ENCODE data around the gene NHEJ1. TPM values are rescaled to one million over a fixed set of nuclear protein-coding genes. Genes with fewer than 3 reads are reported as not detected.

NHEJ1 gene
- total and polyA plus RNA-seq, 4 donors, result 6.1 to 13.5 (median 9.9) TPM

DNA sequence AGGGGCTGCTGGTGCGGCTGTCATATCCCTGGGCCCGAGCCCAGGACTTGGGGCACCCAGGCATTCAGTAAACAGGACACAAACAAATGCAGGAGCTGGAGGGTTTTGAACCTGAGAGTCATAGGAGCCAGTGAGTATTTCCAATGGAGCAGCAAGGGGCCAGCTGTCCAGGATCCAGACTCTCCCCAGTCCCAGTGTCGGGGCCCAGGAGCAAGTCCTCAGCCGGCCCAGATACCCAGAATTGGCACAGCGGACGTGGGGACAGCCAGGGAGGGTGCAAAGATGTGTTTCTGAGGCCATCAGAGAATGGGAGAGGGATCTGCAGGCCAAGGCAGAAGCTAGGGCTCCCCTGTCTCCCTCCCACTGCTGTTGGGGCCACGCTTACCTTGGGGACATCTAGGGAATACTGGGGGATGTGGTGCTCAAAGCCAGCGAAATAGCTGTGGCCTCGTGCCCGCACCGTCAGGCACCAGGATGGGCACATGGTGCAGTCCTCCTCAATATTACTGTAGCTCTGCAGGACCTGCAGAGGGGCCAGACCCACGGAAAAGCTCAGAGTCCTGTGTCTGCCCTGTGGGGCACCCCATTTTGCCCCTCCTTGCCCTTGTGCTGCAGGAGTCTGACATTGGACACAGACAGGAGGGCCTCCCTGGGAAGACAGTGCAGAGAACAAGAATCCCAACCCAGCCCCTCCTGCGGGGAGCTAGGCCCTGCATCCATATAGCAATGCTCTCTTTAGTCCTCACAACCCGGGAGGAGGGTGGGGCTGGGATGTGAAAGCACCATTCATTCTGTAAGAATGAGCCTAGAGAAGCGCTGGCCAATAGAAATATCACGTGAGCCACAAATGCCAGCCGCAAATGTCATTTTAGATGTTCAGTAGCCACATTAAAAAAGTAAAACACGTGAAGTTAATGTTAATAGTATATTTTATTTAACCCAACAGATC is 134.7 kb downstream of the NHEJ1 start:
- 87% methylated on average over 18 of the region's 18 CpGs for WGBS
- Histone ChIP-seq H3K4me1 (ENCODE audit: control insufficient read depth in 4 of 4, insufficient read depth in 4 of 4, low read length in 3 of 4) (no peaks in the 10 kb centered on the region), H3K36me3 (ENCODE audit: control insufficient read depth in 4 of 4, insufficient read depth in 3 of 4, low read depth in 1 of 4, low read length in 3 of 4) (no peaks in the 10 kb centered on the region), H3K9me3 (ENCODE audit: control insufficient read depth in 4 of 4, low read length in 3 of 4) (no peaks in the 10 kb centered on the region), H3K9ac (ENCODE audit: low read depth in 1 of 2, low read length in 2 of 2) (no peak overlapping the region), H3K4me3 (ENCODE audit: low read depth in 1 of 3, low read length in 3 of 3) (no peak overlapping the region), H3K27ac (ENCODE audit: low read depth in 1 of 2, low read length in 2 of 2) (no peak overlapping the region), H3K27me3 (ENCODE audit: control insufficient read depth in 4 of 4, insufficient read depth in 4 of 4, low read length in 3 of 4) (no peaks in the 10 kb centered on the region)
- TF ChIP-seq GABPA (IDR thresholded peaks at IDR 0.05 in 1 of 2, conservative IDR thresholded peaks at IDR 0.05 in 1 of 2) (no peak), NR2F2 (IDR thresholded peaks at IDR 0.05) (no peak), YY1 (IDR thresholded peaks at IDR 0.05) (no peak), FOXA1 (IDR thresholded peaks at IDR 0.05) (no peak), TAF1 (conservative IDR thresholded peaks at IDR 0.05) (no peak), RXRA (IDR thresholded peaks at IDR 0.05) (no peak), EGR1 (IDR thresholded peaks at IDR 0.05; ENCODE audit: low read depth in 2 of 2) (no peak), FOXA2 (IDR thresholded peaks at IDR 0.05) (no peak)
- TF ChIP-seq, protein P1, sequence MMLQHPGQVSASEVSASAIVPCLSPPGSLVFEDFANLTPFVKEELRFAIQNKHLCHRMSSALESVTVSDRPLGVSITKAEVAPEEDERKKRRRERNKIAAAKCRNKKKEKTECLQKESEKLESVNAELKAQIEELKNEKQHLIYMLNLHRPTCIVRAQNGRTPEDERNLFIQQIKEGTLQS (IDR thresholded peaks at IDR 0.05), result no peak
- TF ChIP-seq, protein P2, sequence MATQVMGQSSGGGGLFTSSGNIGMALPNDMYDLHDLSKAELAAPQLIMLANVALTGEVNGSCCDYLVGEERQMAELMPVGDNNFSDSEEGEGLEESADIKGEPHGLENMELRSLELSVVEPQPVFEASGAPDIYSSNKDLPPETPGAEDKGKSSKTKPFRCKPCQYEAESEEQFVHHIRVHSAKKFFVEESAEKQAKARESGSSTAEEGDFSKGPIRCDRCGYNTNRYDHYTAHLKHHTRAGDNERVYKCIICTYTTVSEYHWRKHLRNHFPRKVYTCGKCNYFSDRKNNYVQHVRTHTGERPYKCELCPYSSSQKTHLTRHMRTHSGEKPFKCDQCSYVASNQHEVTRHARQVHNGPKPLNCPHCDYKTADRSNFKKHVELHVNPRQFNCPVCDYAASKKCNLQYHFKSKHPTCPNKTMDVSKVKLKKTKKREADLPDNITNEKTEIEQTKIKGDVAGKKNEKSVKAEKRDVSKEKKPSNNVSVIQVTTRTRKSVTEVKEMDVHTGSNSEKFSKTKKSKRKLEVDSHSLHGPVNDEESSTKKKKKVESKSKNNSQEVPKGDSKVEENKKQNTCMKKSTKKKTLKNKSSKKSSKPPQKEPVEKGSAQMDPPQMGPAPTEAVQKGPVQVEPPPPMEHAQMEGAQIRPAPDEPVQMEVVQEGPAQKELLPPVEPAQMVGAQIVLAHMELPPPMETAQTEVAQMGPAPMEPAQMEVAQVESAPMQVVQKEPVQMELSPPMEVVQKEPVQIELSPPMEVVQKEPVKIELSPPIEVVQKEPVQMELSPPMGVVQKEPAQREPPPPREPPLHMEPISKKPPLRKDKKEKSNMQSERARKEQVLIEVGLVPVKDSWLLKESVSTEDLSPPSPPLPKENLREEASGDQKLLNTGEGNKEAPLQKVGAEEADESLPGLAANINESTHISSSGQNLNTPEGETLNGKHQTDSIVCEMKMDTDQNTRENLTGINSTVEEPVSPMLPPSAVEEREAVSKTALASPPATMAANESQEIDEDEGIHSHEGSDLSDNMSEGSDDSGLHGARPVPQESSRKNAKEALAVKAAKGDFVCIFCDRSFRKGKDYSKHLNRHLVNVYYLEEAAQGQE (IDR thresholded peaks at IDR 0.05), result no peak
- TF ChIP-seq, protein P3, sequence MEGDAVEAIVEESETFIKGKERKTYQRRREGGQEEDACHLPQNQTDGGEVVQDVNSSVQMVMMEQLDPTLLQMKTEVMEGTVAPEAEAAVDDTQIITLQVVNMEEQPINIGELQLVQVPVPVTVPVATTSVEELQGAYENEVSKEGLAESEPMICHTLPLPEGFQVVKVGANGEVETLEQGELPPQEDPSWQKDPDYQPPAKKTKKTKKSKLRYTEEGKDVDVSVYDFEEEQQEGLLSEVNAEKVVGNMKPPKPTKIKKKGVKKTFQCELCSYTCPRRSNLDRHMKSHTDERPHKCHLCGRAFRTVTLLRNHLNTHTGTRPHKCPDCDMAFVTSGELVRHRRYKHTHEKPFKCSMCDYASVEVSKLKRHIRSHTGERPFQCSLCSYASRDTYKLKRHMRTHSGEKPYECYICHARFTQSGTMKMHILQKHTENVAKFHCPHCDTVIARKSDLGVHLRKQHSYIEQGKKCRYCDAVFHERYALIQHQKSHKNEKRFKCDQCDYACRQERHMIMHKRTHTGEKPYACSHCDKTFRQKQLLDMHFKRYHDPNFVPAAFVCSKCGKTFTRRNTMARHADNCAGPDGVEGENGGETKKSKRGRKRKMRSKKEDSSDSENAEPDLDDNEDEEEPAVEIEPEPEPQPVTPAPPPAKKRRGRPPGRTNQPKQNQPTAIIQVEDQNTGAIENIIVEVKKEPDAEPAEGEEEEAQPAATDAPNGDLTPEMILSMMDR (IDR thresholded peaks at IDR 0.05; ENCODE audit: low read depth, low read length, missing input control), result no peak
- no peak for DNase-seq (ENCODE audit: low spot score)

Small RNAs within 50 kb of the gene (small RNA-seq; reads per million reads assigned to genes)
- gene MIR3131 (not detected), gene RN7SL764P (not detected)

Other genes with a start within 250 kb of the NHEJ1 start
- gene CDK5R2, start 201.1 kb downstream of the NHEJ1 start, total RNA-seq, result not detected
- not detected for gene CDK5R2, start 201.1 kb downstream of the NHEJ1 start, polyA plus RNA-seq
- gene FEV, start 175.6 kb downstream of the NHEJ1 start, total RNA-seq, result not detected
- gene FEV, start 175.6 kb downstream of the NHEJ1 start, polyA plus RNA-seq, result not detected
- gene CRYBA2, start 167.4 kb downstream of the NHEJ1 start, total RNA-seq, result not detected
- not detected for gene CRYBA2, start 167.4 kb downstream of the NHEJ1 start, polyA plus RNA-seq
- not detected for gene CFAP65, start 119.3 kb downstream of the NHEJ1 start, total RNA-seq
- gene CFAP65, start 119.3 kb downstream of the NHEJ1 start, polyA plus RNA-seq, result not detected
- 1 to 10 TPM in 1 of 2 donors, under 1 TPM in 1; 0.75 to 2.4 TPM for gene IHH, start 99.9 kb downstream of the NHEJ1 start, total RNA-seq
- gene IHH, start 99.9 kb downstream of the NHEJ1 start, polyA plus RNA-seq, result under 1 TPM; 0.51 to 0.82 TPM
- 1 to 10 TPM in 1 of 2 donors, under 1 TPM in 1; 0.23 to 2.4 TPM for gene SLC23A3, start 9.2 kb upstream of the NHEJ1 start, total RNA-seq
- under 1 TPM; 0.38 to 0.94 TPM for gene SLC23A3, start 9.2 kb upstream of the NHEJ1 start, polyA plus RNA-seq
- 10 to 100 TPM; 16.5 to 39.8 TPM for gene CNPPD1, start 16.1 kb upstream of the NHEJ1 start, total RNA-seq
- 10 to 100 TPM; 16.7 to 26.5 TPM for gene CNPPD1, start 16.1 kb upstream of the NHEJ1 start, polyA plus RNA-seq
- 10 to 100 TPM; 34.1 to 41.2 TPM for gene RETREG2, start 17.5 kb upstream of the NHEJ1 start, total RNA-seq
- gene RETREG2, start 17.5 kb upstream of the NHEJ1 start, polyA plus RNA-seq, result 10 to 100 TPM; 21.7 to 42.8 TPM
- 10 to 100 TPM; 19.6 to 29.8 TPM for gene ZFAND2B, start 46.0 kb upstream of the NHEJ1 start, total RNA-seq
- gene ZFAND2B, start 46.0 kb upstream of the NHEJ1 start, polyA plus RNA-seq, result 10 to 100 TPM; 21.9 to 53.8 TPM
- gene ABCB6, start 58.1 kb upstream of the NHEJ1 start, total RNA-seq, result 10 to 100 TPM; 27.5 to 96.1 TPM
- 10 to 100 TPM; 19.0 to 68.1 TPM for gene ABCB6, start 58.1 kb upstream of the NHEJ1 start, polyA plus RNA-seq
- gene ATG9A, start 68.8 kb upstream of the NHEJ1 start, total RNA-seq, result 10 to 100 TPM; 44.7 to 68.1 TPM
- gene ATG9A, start 68.8 kb upstream of the NHEJ1 start, polyA plus RNA-seq, result 10 to 100 TPM; 24.3 to 31.1 TPM
- gene ANKZF1, start 69.0 kb upstream of the NHEJ1 start, total RNA-seq, result 10 to 100 TPM; 15.5 to 30.6 TPM
- 10 to 100 TPM in 1 of 2 donors, 1 to 10 TPM in 1; 9.0 to 25.5 TPM for gene ANKZF1, start 69.0 kb upstream of the NHEJ1 start, polyA plus RNA-seq
- 1 to 10 TPM; 2.8 to 5.2 TPM for gene GLB1L, start 84.6 kb upstream of the NHEJ1 start, total RNA-seq
- gene GLB1L, start 84.6 kb upstream of the NHEJ1 start, polyA plus RNA-seq, result 1 to 10 TPM; 2.3 TPM
- gene STK16, start 84.7 kb upstream of the NHEJ1 start, total RNA-seq, result 10 to 100 TPM; 14.8 to 44.3 TPM
- 10 to 100 TPM in 1 of 2 donors, 1 to 10 TPM in 1; 5.8 to 32.5 TPM for gene STK16, start 84.7 kb upstream of the NHEJ1 start, polyA plus RNA-seq
- gene TUBA4B, start 92.4 kb upstream of the NHEJ1 start, total RNA-seq, result under 1 TPM in 1 of 2 donors, not detected in 1; 0.08 TPM
- gene TUBA4B, start 92.4 kb upstream of the NHEJ1 start, polyA plus RNA-seq, result under 1 TPM; 0.19 to 0.20 TPM
- 10 to 100 TPM; 16.2 to 25.5 TPM for gene TUBA4A, start 93.1 kb upstream of the NHEJ1 start, total RNA-seq
- gene TUBA4A, start 93.1 kb upstream of the NHEJ1 start, polyA plus RNA-seq, result 10 to 100 TPM; 37.6 to 63.1 TPM
- gene DNAJB2, start 118.6 kb upstream of the NHEJ1 start, total RNA-seq, result 10 to 100 TPM; 22.0 to 71.8 TPM
- gene DNAJB2, start 118.6 kb upstream of the NHEJ1 start, polyA plus RNA-seq, result 10 to 100 TPM in 1 of 2 donors, 1 to 10 TPM in 1; 7.4 to 32.0 TPM
- gene PTPRN, start 148.6 kb upstream of the NHEJ1 start, total RNA-seq, result 1 to 10 TPM in 1 of 2 donors, not detected in 1; 2.2 TPM
- gene PTPRN, start 148.6 kb upstream of the NHEJ1 start, polyA plus RNA-seq, result not detected
- gene RESP18, start 171.9 kb upstream of the NHEJ1 start, total RNA-seq, result not detected
- not detected for gene RESP18, start 171.9 kb upstream of the NHEJ1 start, polyA plus RNA-seq
- gene DNPEP, start 227.1 kb upstream of the NHEJ1 start, total RNA-seq, result 10 to 100 TPM; 25.8 to 58.4 TPM
- 10 to 100 TPM; 41.0 to 50.5 TPM for gene DNPEP, start 227.1 kb upstream of the NHEJ1 start, polyA plus RNA-seq